HG03469 (cell line): ENCODE measurements around the gene MAP2K3.
"Not testable (repeated sequence)": the region's sequence is repeated elsewhere in the genome, so short reads cannot be mapped to it uniquely, and the experiment has no call there.

ENCODE experiments used
- ATAC-seq: cut with Tn5 transposase; IDR thresholded peaks from one replicate; pipeline ENCODE4 v1.9.1; 2021; ENCODE audit warnings: mild to moderate bottlenecking, moderate library complexity, moderate number of reproducible peaks; ENCODE audit not compliant: unreplicated experiment

Gene MAP2K3

DNA sequence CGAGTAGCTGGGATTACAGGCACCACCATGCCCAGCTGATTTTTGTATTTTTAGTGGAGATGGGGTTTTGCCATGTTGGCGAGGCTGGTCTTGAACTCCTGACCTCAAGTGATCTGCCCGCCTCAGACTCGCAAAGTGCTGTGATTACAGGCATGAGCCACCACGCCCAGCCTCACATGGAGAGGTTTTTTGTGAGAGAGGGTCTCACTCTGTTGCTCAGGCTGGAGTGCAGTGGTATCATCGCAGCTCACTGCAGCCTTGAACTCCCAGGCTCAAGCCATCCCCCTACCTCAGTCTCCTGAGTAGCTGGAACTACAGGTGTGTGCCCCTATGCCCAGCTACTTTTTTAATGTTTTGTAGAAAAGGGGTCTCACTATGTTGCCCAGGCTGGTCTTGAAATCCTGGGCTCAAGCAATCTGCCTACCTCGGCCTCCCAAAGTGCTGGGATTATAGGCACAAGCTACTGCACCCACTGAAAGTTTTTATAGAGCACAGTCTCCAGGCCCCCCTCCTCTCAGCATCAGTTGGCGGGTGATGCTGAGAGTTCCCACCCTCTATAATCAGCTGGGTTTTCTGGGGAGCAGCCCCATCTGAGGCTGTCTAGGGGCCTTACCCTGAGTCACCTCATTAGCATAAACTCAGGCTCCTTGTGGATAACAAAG, 22.2 kb downstream of the MAP2K3 start:
- not testable (repeated sequence) for ATAC-seq

DNA sequence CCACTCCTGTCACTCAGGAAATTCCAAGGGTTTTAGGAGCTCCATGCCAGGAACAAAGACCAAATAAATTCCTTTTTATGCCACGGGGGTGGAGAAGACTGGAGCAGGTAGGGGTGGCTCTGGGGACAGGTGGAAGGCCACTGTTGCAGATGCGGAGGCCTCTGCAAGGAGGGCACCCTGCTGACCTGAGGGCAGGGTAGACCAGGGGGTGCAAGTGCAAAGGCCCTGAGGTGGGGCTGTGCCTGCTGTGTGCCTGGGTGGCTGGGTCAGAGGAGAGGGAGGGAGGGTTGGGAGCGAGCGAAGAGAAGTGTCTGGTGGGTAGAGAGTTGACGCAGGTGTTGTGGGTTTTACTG, 22.7 kb downstream of the MAP2K3 start:
- ATAC-seq, result not testable (repeated sequence)

DNA sequence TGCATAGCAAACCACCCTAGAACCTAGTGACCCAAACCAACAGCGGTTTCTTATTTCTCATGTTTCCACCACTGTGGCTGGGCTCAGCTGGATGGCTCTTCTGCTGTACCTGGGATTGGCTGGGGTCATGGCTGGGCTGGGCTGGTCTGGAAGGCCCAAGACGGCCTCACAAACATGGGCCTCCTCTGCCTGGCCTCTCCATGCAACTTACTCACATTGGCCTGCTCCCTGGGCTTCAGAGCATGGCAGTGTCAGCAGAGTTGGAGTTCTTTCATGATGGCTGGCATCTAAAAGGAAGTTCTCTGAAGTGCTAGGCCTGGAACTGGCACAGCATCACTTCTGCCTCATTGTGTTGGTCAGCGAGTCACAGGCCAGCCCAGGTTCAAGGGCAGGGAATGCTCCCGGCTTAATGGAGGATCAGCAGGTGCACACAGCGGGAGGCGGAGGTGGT, 24.4 kb downstream of the MAP2K3 start:
- ATAC-seq, result not testable (repeated sequence)

DNA sequence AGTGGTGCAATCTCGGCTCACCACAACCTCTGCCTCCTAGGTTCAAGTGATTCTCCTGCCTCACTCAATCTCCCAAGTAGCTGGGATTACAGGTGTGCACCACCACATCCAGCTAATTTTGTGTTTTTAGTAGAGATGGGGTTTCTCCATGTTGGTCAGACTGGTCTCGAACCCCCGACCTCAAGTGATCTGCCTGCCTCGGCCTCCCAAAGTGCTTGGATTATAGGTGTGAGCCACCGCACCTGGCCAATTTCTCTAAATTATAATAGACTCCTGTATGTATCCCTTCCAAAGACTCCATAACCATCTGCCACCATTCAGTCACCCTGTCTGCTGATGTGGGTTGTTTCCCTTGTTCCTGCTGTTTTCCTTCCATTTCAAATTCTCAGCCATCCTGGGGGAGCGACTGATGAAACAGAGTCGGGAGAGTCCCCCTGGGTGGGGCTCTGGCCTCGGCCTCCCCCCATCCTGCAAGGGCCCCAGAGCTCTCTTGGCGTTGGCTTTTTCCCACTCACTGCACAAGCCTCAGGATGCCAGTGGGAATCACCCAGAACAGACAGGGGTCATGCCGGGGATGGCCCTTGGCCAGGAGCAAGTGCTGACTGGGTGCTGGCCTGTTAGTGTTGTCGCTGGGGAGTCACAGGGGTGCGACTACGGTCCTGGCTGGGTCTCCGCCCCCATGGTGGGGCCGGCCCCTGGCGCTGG, 25.7 kb downstream of the MAP2K3 start:
- not testable (repeated sequence) for ATAC-seq

DNA sequence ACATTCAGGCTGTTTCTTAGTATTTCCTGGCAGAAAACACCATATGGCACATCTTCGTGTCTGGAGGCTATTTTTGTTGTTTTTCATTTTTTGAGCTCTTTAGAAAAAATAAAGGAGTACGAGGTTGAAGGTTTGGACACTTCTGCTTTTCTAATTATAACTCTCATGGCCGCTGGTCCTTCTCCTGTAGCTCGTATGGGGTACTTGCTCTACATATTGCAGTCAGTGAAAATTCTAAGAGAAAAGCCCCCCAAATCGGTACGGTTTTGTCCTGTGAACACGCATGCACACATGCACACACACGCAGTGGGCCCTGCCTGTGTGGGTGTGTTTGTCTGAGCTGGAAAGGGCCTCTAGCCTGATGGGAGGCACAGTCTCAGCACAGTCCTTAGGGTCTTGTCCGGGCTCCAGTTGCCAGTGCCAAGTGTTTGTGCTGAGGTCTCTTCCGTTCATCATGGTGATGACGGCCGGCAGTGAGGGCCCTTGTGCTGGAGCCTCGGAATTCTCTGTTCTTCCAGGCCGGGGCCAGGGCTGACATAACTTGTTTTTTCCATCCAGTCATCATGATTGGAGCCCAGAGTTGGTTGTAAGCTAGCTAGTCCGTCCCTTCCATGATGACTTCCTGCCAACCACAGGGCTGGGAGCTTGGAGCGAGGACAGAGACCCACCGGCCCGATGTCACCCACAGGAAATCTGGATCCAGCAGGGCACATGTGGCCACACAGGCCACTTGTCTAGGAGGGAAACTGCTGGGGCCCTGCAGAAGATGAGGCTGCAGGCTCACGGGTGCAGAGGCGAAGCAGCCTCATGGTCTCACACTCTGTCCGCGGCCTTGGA, 26.5 kb downstream of the MAP2K3 start:
- not testable (repeated sequence) for ATAC-seq

DNA sequence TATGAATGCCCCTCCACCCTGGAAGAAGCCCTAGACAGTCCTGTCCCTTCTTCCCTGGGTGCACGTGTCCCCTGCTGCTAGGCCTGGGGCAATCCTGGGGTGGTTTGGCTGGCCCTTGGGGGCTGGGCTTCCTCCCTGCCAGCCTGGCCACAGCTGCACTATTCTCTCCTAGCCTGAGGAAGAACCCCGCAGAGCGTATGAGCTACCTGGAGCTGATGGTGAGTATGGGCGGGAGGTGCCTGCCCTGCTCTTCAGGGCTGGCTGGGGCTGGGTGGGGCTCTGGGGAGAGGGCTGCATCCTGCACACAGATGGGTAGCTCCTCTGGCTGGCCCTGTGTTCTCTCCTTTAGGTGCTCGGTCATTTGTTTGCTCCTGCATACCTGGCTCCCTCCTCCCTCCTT, 28.8 kb downstream of the MAP2K3 start:
- no peak for ATAC-seq

DNA sequence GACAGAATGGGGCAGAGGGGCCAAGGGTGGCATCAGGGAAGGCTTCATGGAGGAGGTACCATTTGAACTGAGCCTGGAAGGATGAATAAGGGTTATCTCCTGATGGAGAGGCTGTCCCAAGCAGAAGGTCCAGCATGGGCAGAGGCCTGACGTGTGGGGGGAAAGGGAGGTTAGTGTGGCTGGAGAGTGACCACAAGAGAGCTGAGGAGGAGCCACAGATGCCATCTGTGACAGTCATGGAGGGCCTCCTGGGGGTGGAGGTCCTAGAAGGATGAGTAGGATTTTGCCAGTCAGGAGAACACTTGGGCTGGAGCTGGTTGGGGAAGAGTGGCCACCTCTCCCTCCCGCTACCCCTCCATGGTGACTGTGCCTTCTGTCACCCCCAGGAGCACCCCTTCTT, 29.2 kb downstream of the MAP2K3 start:
- not testable (repeated sequence) for ATAC-seq

DNA sequence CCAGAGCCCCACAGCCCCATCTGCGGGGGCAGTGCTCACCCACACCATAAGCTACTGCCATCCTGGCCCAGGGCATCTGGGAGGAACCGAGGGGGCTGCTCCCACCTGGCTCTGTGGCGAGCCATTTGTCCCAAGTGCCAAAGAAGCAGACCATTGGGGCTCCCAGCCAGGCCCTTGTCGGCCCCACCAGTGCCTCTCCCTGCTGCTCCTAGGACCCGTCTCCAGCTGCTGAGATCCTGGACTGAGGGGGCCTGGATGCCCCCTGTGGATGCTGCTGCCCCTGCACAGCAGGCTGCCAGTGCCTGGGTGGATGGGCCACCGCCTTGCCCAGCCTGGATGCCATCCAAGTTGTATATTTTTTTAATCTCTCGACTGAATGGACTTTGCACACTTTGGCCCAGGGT, 29.8 kb downstream of the MAP2K3 start:
- ATAC-seq, result not testable (repeated sequence)

DNA sequence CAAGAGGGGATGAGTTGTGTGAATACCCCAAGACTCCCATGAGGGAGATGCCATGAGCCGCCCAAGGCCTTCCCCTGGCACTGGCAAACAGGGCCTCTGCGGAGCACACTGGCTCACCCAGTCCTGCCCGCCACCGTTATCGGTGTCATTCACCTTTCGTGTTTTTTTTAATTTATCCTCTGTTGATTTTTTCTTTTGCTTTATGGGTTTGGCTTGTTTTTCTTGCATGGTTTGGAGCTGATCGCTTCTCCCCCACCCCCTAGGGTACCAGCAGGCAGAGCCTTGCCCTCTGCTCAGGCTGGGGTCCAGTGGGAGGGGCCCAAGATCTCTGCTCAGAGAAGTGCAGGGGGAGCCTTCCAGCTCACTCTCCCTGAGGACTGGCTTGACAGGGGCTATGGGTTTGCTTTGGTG, 30.2 kb downstream of the MAP2K3 start:
- not testable (repeated sequence) for ATAC-seq

DNA sequence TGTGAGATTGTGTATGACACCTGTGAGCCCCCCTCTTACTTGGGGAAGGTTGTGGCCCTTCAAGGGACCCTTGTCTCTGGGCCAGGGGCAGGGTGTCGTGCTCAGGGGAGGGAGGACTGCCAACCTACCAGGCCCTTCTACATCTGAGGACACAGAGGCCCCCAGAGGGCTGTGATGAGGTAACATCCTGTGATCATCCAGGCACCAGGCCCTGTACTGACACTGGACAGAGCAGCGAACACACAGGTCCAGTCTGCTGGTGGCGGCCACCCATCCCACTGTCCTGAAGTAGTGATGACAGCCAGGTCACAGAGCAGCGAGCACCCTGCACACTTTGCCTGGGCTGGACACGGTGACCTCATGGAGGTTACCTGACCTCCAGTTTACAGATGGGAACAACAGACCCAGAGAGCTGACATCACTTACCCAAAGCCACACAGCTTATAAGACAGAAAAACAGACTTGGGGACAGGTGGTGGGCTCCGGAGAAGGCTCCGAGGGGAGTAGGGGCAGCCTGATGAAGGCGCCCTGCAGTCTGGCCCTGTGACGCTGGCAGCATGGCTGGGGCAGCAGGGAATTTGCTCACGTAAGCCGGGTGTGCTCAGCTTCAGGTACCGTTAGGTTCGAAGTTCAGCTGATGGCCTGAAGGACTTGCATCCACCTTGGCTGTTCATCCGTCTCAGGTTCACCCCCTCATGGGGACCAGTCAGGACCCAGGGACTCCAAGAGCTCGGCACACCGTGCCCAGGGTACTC, 30.9 kb downstream of the MAP2K3 start:
- not testable (repeated sequence) for ATAC-seq

DNA sequence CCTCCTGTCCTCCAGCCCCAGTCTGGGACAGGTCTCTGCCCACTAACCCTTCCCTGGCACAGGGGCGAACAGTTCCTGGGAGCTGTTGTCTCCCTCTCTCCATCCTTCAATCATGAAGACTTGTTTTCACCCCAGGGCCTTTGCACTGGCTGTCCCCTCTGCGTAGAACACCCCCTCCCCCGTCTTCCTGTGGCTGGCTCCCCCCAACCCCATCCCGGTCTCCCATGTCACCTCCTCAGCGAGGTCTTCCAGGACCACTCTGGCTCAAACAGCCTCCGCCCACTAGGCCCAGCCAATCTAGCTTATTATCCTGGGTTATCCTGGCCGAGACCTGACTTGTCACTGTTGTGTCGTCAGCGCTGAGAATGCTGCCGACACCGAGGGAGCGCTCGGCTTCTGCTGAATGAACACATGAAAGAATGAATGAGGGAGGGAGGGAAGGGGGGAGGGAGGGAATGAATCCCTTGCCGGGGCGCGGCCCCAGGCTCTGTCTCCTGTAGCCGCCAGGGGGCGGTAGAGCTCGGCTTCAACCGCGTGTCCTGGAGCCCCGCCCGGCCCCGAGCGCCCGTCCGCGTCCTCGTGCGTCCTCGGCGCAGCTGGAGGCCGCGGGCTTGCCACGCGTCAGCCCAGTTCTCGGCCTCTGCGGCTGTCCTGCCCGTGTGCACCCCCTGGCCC, 31.8 kb downstream of the MAP2K3 start:
- not testable (repeated sequence) for ATAC-seq

DNA sequence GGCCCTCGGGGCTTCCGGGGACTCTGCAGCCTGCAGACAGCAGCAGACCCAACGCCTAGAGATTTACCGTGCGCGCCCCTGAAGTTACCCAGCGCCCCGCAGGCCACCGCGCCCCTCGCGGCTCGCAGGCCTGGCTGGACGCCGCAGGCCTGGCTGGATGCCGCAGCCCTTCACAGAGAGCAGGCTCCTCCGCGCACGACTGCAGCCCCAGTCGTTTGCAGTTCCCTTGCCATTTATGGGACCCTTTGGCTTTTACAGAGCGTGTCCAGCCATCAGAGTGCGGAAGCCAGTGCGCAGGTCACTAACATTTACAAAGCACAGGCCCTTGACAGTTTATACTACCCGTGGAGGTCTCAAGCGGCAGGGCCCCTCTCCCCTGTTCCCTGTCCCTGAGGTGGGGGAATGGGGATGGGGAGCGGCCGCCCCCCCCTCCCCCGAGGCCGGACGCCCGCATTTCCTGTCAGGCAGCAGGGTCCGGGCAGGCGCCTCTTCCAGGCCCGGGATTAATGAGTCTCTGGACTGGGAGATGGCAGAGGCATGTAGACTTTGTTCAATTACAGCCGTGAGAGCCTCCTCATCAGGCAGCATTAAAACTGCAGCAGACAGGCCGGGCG, 32.5 kb downstream of the MAP2K3 start:
- ATAC-seq, result not testable (repeated sequence)

DNA sequence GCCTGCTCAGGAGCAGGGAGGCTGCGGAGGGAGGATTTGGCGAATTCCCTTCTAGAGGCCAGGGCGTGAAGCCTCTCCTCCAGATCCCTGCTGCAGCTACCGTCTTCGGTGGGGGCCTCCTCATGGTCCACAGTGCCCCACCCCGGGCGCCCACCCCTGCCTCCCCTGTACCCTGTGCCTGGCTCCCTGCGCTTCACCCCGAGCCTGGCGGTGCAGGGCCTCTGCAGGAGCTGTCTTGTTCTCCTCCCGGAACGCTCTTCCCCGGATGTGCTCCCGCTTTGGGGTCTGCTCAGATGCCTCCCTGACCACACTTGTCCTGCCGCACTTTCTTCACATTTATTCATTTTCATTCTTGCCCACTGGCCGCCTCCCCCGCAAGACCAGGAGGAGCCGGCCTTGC, 33.3 kb downstream of the MAP2K3 start:
- not testable (repeated sequence) for ATAC-seq

DNA sequence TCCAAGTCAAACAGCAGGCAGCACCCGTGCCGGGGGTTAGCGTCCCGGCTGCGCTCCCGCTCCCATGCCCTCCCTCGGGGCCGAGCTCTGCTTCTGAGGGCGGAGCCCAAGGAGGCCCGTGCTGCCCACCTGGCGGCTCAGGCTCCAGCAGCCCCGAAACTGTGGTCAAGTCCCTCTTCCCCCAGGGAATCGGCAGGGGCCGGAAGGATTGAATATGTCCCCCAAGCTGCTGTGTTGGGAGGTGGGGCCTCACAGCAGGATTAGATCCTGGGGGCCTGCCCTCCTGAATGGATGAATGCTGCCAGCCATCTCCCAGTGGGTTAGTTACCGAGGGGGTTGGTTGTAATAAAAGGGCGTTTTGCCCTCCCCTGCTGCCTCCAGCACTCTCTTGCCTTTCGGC, 33.9 kb downstream of the MAP2K3 start:
- ATAC-seq, result no peak

DNA sequence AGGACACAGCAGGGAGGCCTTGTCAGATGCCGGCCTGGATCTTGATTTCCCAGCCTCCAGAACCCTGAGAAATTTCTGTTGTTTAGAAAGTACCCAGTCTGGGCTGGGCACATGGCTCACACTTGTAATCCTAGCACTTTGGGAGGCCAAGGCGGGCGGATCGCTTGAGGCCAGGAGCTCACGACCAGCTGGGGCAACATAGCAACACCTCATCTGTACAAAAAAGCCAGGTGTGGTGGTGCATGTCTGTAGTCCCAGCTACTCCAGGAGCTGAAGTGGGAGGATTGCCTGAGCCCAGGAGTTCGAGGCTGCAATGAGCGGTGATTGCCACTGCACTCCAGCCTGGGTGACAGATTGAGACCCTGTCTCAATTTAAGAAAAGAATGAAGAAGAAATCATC, 34.3 kb downstream of the MAP2K3 start:
- ATAC-seq, result not testable (repeated sequence)

DNA sequence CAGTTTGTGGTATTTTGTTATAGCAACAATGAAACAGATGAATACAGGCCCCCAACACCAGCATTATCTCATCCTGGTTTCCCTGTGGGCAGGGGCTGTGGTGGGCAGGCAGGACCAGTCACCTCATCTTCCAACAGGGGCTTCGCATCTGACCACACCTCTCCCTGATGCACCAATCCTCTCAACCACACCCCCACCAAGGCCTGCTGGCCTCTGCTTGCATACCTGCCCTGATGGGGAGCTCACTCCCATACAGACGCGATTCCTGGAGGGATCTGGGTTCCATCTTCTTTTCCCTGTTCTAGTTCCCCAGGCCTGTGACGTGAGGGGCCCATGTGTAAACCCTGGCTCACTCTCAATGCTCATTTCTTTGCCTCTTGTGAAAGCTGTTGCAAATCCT, 34.7 kb downstream of the MAP2K3 start:
- ATAC-seq, result not testable (repeated sequence)

DNA sequence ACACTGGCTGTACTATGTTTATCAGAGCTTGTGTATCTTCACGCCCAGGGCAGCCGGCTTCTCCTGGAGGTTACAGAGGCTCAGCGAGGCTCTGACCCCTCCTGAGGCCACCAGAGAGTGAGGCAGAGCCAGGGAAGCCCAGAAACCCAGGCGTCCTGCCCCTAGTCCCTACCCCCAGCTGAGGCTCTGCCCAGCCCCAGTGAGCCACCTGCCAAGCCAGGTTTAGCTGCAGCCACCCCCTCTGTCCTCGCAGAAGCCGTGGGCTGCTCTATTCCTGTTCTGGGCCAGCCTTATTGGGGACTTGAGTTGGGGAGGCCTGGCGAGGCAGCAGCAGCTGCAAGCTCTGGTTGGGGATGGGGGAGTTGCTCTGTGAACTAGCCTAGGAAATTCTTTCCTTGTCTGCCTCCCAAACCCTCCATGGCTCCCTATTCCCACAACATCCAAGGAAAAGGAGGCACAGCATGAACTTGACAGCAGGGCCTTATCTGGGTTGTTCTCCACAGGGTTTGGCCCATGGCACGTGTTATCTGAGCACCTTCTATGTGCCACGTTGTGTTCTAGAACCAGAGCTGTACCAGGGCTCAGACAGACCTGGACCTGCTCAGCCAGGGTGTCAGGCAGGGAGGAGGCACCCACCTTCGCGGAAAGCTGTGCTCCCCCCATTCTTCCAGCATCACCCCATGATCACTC, 35.3 kb downstream of the MAP2K3 start:
- ATAC-seq, result not testable (repeated sequence)

DNA sequence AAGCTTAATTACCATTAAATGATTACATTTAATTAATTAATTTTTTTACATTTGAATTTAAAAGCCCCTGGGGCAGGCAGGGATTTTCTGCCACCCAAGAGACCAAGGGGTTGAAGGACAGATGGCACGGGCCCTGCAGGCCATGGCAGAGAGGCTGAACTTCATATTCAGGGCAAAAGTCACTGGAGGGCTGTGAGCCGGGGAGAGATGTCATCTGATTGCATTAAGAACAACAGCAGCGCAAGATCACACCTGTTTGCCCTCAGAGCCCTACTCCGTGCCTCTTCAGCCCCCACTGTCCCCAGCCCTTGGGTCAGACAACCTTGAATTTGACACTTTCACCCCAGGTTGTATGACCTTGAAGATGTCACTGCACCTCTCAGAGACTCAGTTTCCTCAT, 35.9 kb downstream of the MAP2K3 start:
- not testable (repeated sequence) for ATAC-seq

DNA sequence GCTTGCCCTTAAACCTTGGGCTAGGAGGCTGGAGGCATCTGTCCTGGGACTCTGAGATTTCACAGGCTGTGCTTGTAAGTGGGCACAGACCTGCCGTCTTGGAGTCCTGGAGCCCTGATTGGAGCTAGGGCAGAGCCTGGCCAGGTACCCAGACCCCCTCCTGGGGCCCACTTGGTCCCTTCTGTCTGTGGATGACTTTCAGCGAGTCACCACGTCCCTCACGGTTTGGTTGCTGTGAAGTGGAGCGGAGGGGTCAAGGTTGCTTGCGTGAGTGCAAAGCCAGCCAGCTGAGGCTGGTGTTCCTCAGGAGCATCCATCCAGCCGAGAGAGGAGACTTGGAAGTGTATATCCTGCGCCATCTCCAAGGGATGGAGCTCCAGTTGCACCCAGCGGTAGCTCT, 36.5 kb downstream of the MAP2K3 start:
- not testable (repeated sequence) for ATAC-seq
